Endodermal cell (in vitro differentiated cells): ENCODE measurements around the gene SLC4A5. TPM values are rescaled to one million over a fixed set of nuclear protein-coding genes. Genes with fewer than 3 reads are reported as not detected.

Experiments
- DNase-seq: peaks from one replicate; pipeline ENCODE4 v3.0.0-alpha.2; 2017
- H3K27ac ChIP-seq: 2 replicates; pipeline ENCODE4 v1.5.1; 2013; ENCODE audit warnings: mild to moderate bottlenecking, low read depth, low read length, moderate library complexity
- H3K27me3 ChIP-seq: 2 replicates; pipeline ENCODE4 v1.6.1; 2013; ENCODE audit warnings: mild to moderate bottlenecking, low read length, moderate library complexity; ENCODE audit not compliant: insufficient read depth, control insufficient read depth, poor library complexity, severe bottlenecking
- H3K36me3 ChIP-seq: 2 replicates; pipeline ENCODE4 v1.7.0; 2013; ENCODE audit warnings: mild to moderate bottlenecking, low read length, moderate library complexity; ENCODE audit not compliant: control insufficient read depth, insufficient read depth
- H3K4me1 ChIP-seq: one replicate; pipeline ENCODE4 v1.7.0; 2013; ENCODE audit warnings: low read length; ENCODE audit not compliant: control insufficient read depth, insufficient read depth
- H3K4me3 ChIP-seq: 2 replicates; pipeline ENCODE4 v1.5.1; 2013; ENCODE audit warnings: mild to moderate bottlenecking, low read length, moderate library complexity
- H3K9ac ChIP-seq: 2 replicates; pipeline ENCODE4 v1.6.1; 2013; ENCODE audit warnings: mild to moderate bottlenecking, low read length, moderate library complexity; ENCODE audit not compliant: poor library complexity, severe bottlenecking; ENCODE audit errors: extremely low read depth
- H3K9me3 ChIP-seq: 2 replicates; pipeline ENCODE4 v1.6.1; 2013; ENCODE audit warnings: mild to moderate bottlenecking, low read length, moderate library complexity; ENCODE audit not compliant: control insufficient read depth
- H3K27ac Mint-ChIP-seq: 2 replicates; pipeline ENCODE4 v1.8.0; 2020; ENCODE audit warnings: mixed read lengths
- H3K27me3 Mint-ChIP-seq: 2 replicates; pipeline ENCODE4 v1.8.0; 2021; ENCODE audit warnings: mild to moderate bottlenecking, mixed read lengths; ENCODE audit not compliant: insufficient read depth
- H3K36me3 Mint-ChIP-seq: 2 replicates; pipeline ENCODE4 v1.8.0; 2020; ENCODE audit warnings: low read depth, mixed read lengths
- H3K4me1 Mint-ChIP-seq: 2 replicates; pipeline ENCODE4 v1.8.0; 2020; ENCODE audit warnings: mixed read lengths
- H3K4me3 Mint-ChIP-seq: 2 replicates; pipeline ENCODE4 v1.8.0; 2020; ENCODE audit warnings: mild to moderate bottlenecking, moderate library complexity, mixed read lengths
- H3K9me3 Mint-ChIP-seq: 2 replicates; pipeline ENCODE4 v1.8.0; 2020; ENCODE audit warnings: mild to moderate bottlenecking, mixed read lengths
- CTCF ChIP-seq: fragments of 200-600 bp; sonication (generic); conservative IDR thresholded peaks from 2 replicates; pipeline ENCODE4 v1.5.0; 2021; ENCODE audit warnings: antibody characterized with exemption, mild to moderate bottlenecking
- WGBS, 2 experiments: methylation state at CpG; one replicate each; pipeline versions ENCODE4 v1.1.5 to v1.1.7; 2013; ENCODE audit warnings: missing lambda C conversion rate in 2 of 2, mixed read lengths in 1 of 2; ENCODE audit not compliant: insufficient coverage in 1 of 2, insufficient read length in 1 of 2; 5-methylcytosine and 5-hydroxymethylcytosine counted together
- total RNA-seq, 2 donors: library from RNA; stranded (reverse); fragmentation: NEBNext Ultra II Directional in 1 of 2; extraction: Animal tissue kit (Norgen Biotek cat#: 25700) in 1 of 2; gene quantifications; 2 replicates in 1 of 2; 3 replicates in 1 of 2; pipeline ENCODE4 v1.2.1, GENCODE V29; 2021

Gene SLC4A5
- total RNA-seq, 2 donors from 2014 or later: 2.5 to 3.7 TPM

- Mint-ChIP-seq H3K9me3 (peaks cover 4% of the 10 kb centered on the region), H3K27ac (peak overlapping the region; percentile 69), H3K36me3 (no peaks in the 10 kb centered on the region), H3K4me3 (no peak overlapping the region), H3K4me1 (peaks cover 17% of the 10 kb centered on the region), H3K27me3 (no peaks in the 10 kb centered on the region)
- H3K9me3 ChIP-seq: peaks cover 5% of the 10 kb centered on the region
- H3K4me3 ChIP-seq: no peak overlapping the region
- no peaks in the 10 kb centered on the region for H3K36me3 ChIP-seq
- DNase-seq: no peak
- no peak overlapping the region for H3K9ac ChIP-seq
- no peak overlapping the region for H3K27ac ChIP-seq
- H3K4me1 ChIP-seq: no peaks in the 10 kb centered on the region
- TF ChIP-seq CTCF: no peak
- 91 to 95% methylated on average over 2 to 6 of the region's 6 CpGs for WGBS, 2 experiments
- H3K27me3 ChIP-seq: no peaks in the 10 kb centered on the region
Observed at GRCh38 chr2:74293191-74293991, 49.8 kb downstream of the SLC4A5 start.

GRCh38 chr2:74292751-74293150 lies 50.5 kb downstream of the SLC4A5 start:
- Histone ChIP-seq H3K4me1 (no peaks in the 10 kb centered on the region), H3K4me3 (no peak overlapping the region), H3K36me3 (no peaks in the 10 kb centered on the region), H3K27ac (no peak overlapping the region), H3K27me3 (no peaks in the 10 kb centered on the region), H3K9me3 (no peaks in the 10 kb centered on the region), H3K9ac (no peak overlapping the region)
- H3K4me1 Mint-ChIP-seq: peaks cover 17% of the 10 kb centered on the region
- no peak overlapping the region for H3K27ac Mint-ChIP-seq
- DNase-seq: no peak
- no peak for TF ChIP-seq CTCF
- H3K36me3 Mint-ChIP-seq: no peaks in the 10 kb centered on the region
- WGBS, 2 experiments: 87 to 88% methylated on average over 5 to 6 of the region's 6 CpGs
- no peak overlapping the region for H3K4me3 Mint-ChIP-seq
- H3K9me3 Mint-ChIP-seq: no peaks in the 10 kb centered on the region
- H3K27me3 Mint-ChIP-seq: no peaks in the 10 kb centered on the region

- Mint-ChIP-seq H3K27me3 (no peaks in the 10 kb centered on the region), H3K36me3 (no peaks in the 10 kb centered on the region), H3K4me1 (peaks cover 17% of the 10 kb centered on the region), H3K9me3 (no peaks in the 10 kb centered on the region), H3K4me3 (no peak overlapping the region), H3K27ac (peak overlapping the region; percentile 24)
- no peak for DNase-seq
- Histone ChIP-seq H3K27me3 (peaks cover 3% of the 10 kb centered on the region), H3K9ac (no peak overlapping the region), H3K4me1 (no peaks in the 10 kb centered on the region), H3K36me3 (no peaks in the 10 kb centered on the region), H3K27ac (no peak overlapping the region), H3K4me3 (no peak overlapping the region), H3K9me3 (no peaks in the 10 kb centered on the region)
- no peak for TF ChIP-seq CTCF
- 96 to 98% methylated on average over 5 to 6 of the region's 6 CpGs for WGBS, 2 experiments
Observed at GRCh38 chr2:74291886-74292621, 51.2 kb downstream of the SLC4A5 start.
